Activated naive CD4-positive, alpha-beta T cell treated with anti-CD3 and anti-CD28 coated beads for 36 hours (primary cell): ENCODE results near the gene GTF3C4. TPM values are rescaled to one million over a fixed set of nuclear protein-coding genes. Genes with fewer than 3 reads are reported as not detected.

Experiments
- CTCF ChIA-PET: fragments of 350-600 bp; sonication (Branson Sonifier 250); formaldehyde crosslinking; loops from one replicate; lab custom pipeline; 2021; ENCODE audit warnings: antibody characterized with exemption; lab: Charles Lee
- DNase-seq: peaks from one replicate; pipeline ENCODE4 v3.0.0-alpha.2; 2020
- H3K27ac Mint-ChIP-seq: one replicate; pipeline ENCODE4 v1.8.0; 2021; ENCODE audit warnings: mild to moderate bottlenecking, mixed read lengths
- H3K27me3 Mint-ChIP-seq: one replicate; pipeline ENCODE4 v1.8.0; 2021; ENCODE audit warnings: low read depth, mixed read lengths
- H3K36me3 Mint-ChIP-seq: one replicate; pipeline ENCODE4 v1.8.0; 2021; ENCODE audit warnings: low read depth, mixed read lengths
- H3K4me1 Mint-ChIP-seq: one replicate; pipeline ENCODE4 v1.8.0; 2021; ENCODE audit warnings: low read depth, mixed read lengths
- H3K4me3 Mint-ChIP-seq: one replicate; pipeline ENCODE4 v1.8.0; 2021; ENCODE audit warnings: mild to moderate bottlenecking, moderate library complexity, mixed read lengths
- H3K9me3 Mint-ChIP-seq: one replicate; pipeline ENCODE4 v1.8.0; 2021; ENCODE audit warnings: mixed read lengths
- intact Hi-C: fragments of 100-400 bp; cut with micrococcal nuclease; formaldehyde crosslinking; loops from one replicate; pipeline ENCODE4 v1.15.1; 2023
- total RNA-seq, 2 experiments: library from RNA; stranded (reverse); gene quantifications; one replicate each; pipeline ENCODE4 v1.2.3, GENCODE V29; 2021

The GTF3C4 gene
- total RNA-seq, 2 experiments from 2014 or later, result 8.2 to 9.4 TPM

- H3K36me3 Mint-ChIP-seq, result peaks cover 34% of the 10 kb centered on the region
- no peaks in the 10 kb centered on the region for H3K27me3 Mint-ChIP-seq
- H3K9me3 Mint-ChIP-seq, result no peaks in the 10 kb centered on the region
- no peak for DNase-seq
- peaks cover 48% of the 10 kb centered on the region for H3K4me1 Mint-ChIP-seq
- H3K4me3 Mint-ChIP-seq, result no peak overlapping the region
- intact Hi-C loops, result no loop called here
- CTCF ChIA-PET, result interaction anchor here (0.6 kb wide), 2 partner anchors 110 to 323 kb away, joined by 3 to 7 read pairs; partner anchors contain the start of gene SETX
- no peak overlapping the region for H3K27ac Mint-ChIP-seq
Measured at GRCh38 chr9:132677976-132678375, 7.7 kb downstream of the GTF3C4 start.

- peaks cover 44% of the 10 kb centered on the region for H3K36me3 Mint-ChIP-seq
- H3K27me3 Mint-ChIP-seq, result no peaks in the 10 kb centered on the region
- CTCF ChIA-PET, result interaction anchor here (0.6 to 0.8 kb wide), 2 partner anchors 11 to 14 kb away, joined by 3 read pairs; no protein-coding TSS in a partner anchor
- H3K4me1 Mint-ChIP-seq, result peaks cover 34% of the 10 kb centered on the region
- intact Hi-C loops, result no loop called here
- no peaks in the 10 kb centered on the region for H3K9me3 Mint-ChIP-seq
- H3K27ac Mint-ChIP-seq, result no peak overlapping the region
- H3K4me3 Mint-ChIP-seq, result no peak overlapping the region
- DNase-seq, result no peak
Measured at GRCh38 chr9:132679946-132680625, 9.8 kb downstream of the GTF3C4 start.

GRCh38 chr9:132681561-132681960 lies 11.3 kb downstream of the GTF3C4 start:
- no peak overlapping the region for H3K27ac Mint-ChIP-seq
- intact Hi-C loops, result no loop called here
- H3K4me3 Mint-ChIP-seq, result no peak overlapping the region
- H3K4me1 Mint-ChIP-seq, result peaks cover 29% of the 10 kb centered on the region
- peaks cover 54% of the 10 kb centered on the region for H3K36me3 Mint-ChIP-seq
- DNase-seq, result no peak
- no peaks in the 10 kb centered on the region for H3K9me3 Mint-ChIP-seq
- no peaks in the 10 kb centered on the region for H3K27me3 Mint-ChIP-seq
- CTCF ChIA-PET, result no interaction called here

- Mint-ChIP-seq H3K27ac (no peak overlapping the region), H3K4me3 (no peak overlapping the region), H3K4me1 (peaks cover 27% of the 10 kb centered on the region), H3K27me3 (no peaks in the 10 kb centered on the region), H3K9me3 (no peaks in the 10 kb centered on the region), H3K36me3 (peaks cover 50% of the 10 kb centered on the region)
- DNase-seq, result no peak
- CTCF ChIA-PET, result no interaction called here
- intact Hi-C loops, result no loop called here
Measured at GRCh38 chr9:132683873-132684272, 13.6 kb downstream of the GTF3C4 start.

- DNase-seq, result no peak
- intact Hi-C loops, result no loop called here
- peaks cover 9% of the 10 kb centered on the region for H3K9me3 Mint-ChIP-seq
- no peak overlapping the region for H3K4me3 Mint-ChIP-seq
- H3K27ac Mint-ChIP-seq, result no peak overlapping the region
- H3K4me1 Mint-ChIP-seq, result peaks cover 3% of the 10 kb centered on the region
- CTCF ChIA-PET, result no interaction called here
- no peaks in the 10 kb centered on the region for H3K27me3 Mint-ChIP-seq
- H3K36me3 Mint-ChIP-seq, result peaks cover 51% of the 10 kb centered on the region
Measured at GRCh38 chr9:132690696-132691095, 20.4 kb downstream of the GTF3C4 start.

- no peak overlapping the region for H3K4me3 Mint-ChIP-seq
- peaks cover 35% of the 10 kb centered on the region for H3K36me3 Mint-ChIP-seq
- intact Hi-C loops, result no loop called here
- peak; percentile 27 for DNase-seq
- H3K27me3 Mint-ChIP-seq, result peaks cover 4% of the 10 kb centered on the region
- no peak overlapping the region for H3K27ac Mint-ChIP-seq
- H3K9me3 Mint-ChIP-seq, result peaks cover 35% of the 10 kb centered on the region
- H3K4me1 Mint-ChIP-seq, result peaks cover 3% of the 10 kb centered on the region
- CTCF ChIA-PET, result interaction anchor here (1.1 kb wide), 1 partner anchor 14 kb away, joined by 3 read pairs; no protein-coding TSS in a partner anchor
Measured at GRCh38 chr9:132694144-132694543, 23.9 kb downstream of the GTF3C4 start.

- CTCF ChIA-PET, result no interaction called here
- Mint-ChIP-seq H3K36me3 (peaks cover 14% of the 10 kb centered on the region), H3K4me1 (peaks cover 3% of the 10 kb centered on the region), H3K4me3 (no peak overlapping the region), H3K27me3 (peaks cover 4% of the 10 kb centered on the region), H3K9me3 (peaks cover 35% of the 10 kb centered on the region), H3K27ac (no peak overlapping the region)
- DNase-seq, result no peak
- intact Hi-C loops, result no loop called here
Measured at GRCh38 chr9:132697230-132697629, 27.0 kb downstream of the GTF3C4 start.

GRCh38 chr9:132698989-132699388 lies 28.7 kb downstream of the GTF3C4 start:
- intact Hi-C loops, result no loop called here
- CTCF ChIA-PET, result interaction anchor here (0.6 kb wide), 1 partner anchor 243 kb away, joined by 5 read pairs; no protein-coding TSS in a partner anchor

GRCh38 chr9:132699956-132700355 lies 29.7 kb downstream of the GTF3C4 start:
- Mint-ChIP-seq H3K9me3 (peaks cover 31% of the 10 kb centered on the region), H3K36me3 (peaks cover 2% of the 10 kb centered on the region), H3K27ac (no peak overlapping the region), H3K4me3 (no peak overlapping the region), H3K4me1 (no peaks in the 10 kb centered on the region), H3K27me3 (peaks cover 9% of the 10 kb centered on the region)
- DNase-seq, result no peak
- intact Hi-C loops, result no loop called here
- CTCF ChIA-PET, result interaction anchor here (0.6 kb wide), 1 partner anchor 27 kb away, joined by 3 read pairs; no protein-coding TSS in a partner anchor

More at GRCh38 chr9:132698989-132699388, 28.7 kb downstream of the GTF3C4 start:
- H3K27me3 Mint-ChIP-seq, result peaks cover 8% of the 10 kb centered on the region
- peaks cover 35% of the 10 kb centered on the region for H3K9me3 Mint-ChIP-seq
- no peak for DNase-seq
- no peak overlapping the region for H3K4me3 Mint-ChIP-seq
- H3K36me3 Mint-ChIP-seq, result peaks cover 7% of the 10 kb centered on the region
- no peak overlapping the region for H3K27ac Mint-ChIP-seq
- H3K4me1 Mint-ChIP-seq, result peaks cover 3% of the 10 kb centered on the region

- CTCF ChIA-PET, result no interaction called here
- Mint-ChIP-seq H3K4me3 (no peak overlapping the region), H3K36me3 (peaks cover 1% of the 10 kb centered on the region), H3K4me1 (no peaks in the 10 kb centered on the region), H3K27ac (no peak overlapping the region), H3K9me3 (peaks cover 13% of the 10 kb centered on the region), H3K27me3 (peaks cover 9% of the 10 kb centered on the region)
- intact Hi-C loops, result no loop called here
- no peak for DNase-seq
Measured at GRCh38 chr9:132702254-132702653, 32.0 kb downstream of the GTF3C4 start.

GRCh38 chr9:132703336-132703735 lies 33.1 kb downstream of the GTF3C4 start:
- no peak overlapping the region for H3K4me3 Mint-ChIP-seq
- H3K27ac Mint-ChIP-seq, result no peak overlapping the region
- peaks cover 3% of the 10 kb centered on the region for H3K9me3 Mint-ChIP-seq
- peaks cover 9% of the 10 kb centered on the region for H3K27me3 Mint-ChIP-seq
- no peak for DNase-seq
- CTCF ChIA-PET, result interaction anchor here (0.6 kb wide), 1 partner anchor 63 kb away, joined by 4 read pairs; no protein-coding TSS in a partner anchor
- no peaks in the 10 kb centered on the region for H3K36me3 Mint-ChIP-seq
- no peaks in the 10 kb centered on the region for H3K4me1 Mint-ChIP-seq
- intact Hi-C loops, result no loop called here

- Mint-ChIP-seq H3K4me3 (no peak overlapping the region), H3K9me3 (no peaks in the 10 kb centered on the region), H3K4me1 (no peaks in the 10 kb centered on the region), H3K27ac (no peak overlapping the region), H3K36me3 (no peaks in the 10 kb centered on the region), H3K27me3 (peaks cover 6% of the 10 kb centered on the region)
- intact Hi-C loops, result no loop called here
- CTCF ChIA-PET, result no interaction called here
- no peak for DNase-seq
Measured at GRCh38 chr9:132708239-132708638, 38.0 kb downstream of the GTF3C4 start.
